BJ (cell line): ENCODE measurements around the gene LCAT. TPM values are rescaled to one million over a fixed set of nuclear protein-coding genes. Genes with fewer than 3 reads are reported as not detected.

ENCODE experiments used
- CTCF ChIA-PET: fragments of 350-600 bp; formaldehyde crosslinking; extraction: SDS; loops from one replicate; lab custom pipeline; 2021; ENCODE audit warnings: antibody characterized with exemption, inconsistent platforms; lab: Yijun Ruan, JAX
- POLR2A ChIA-PET: fragments of 300-600 bp; sonication (Branson Sonifier 250); formaldehyde crosslinking; extraction: SDS; loops from one replicate; lab custom pipeline; 2021; ENCODE audit warnings: antibody characterized with exemption; lab: Charles Lee
- DNase-seq: peaks from one replicate; pipeline ENCODE4 v3.0.0-alpha.2; 2011; ENCODE audit warnings: low read depth
- H3K27me3 ChIP-seq: 2 replicates; pipeline ENCODE4 v1.6.0; 2011; ENCODE audit warnings: low read length; ENCODE audit not compliant: control insufficient read depth, insufficient read depth
- H3K36me3 ChIP-seq: 2 replicates; pipeline ENCODE4 v1.5.1; 2011; ENCODE audit warnings: low read length; ENCODE audit not compliant: control insufficient read depth, insufficient read depth
- H3K4me3 ChIP-seq: 2 replicates; pipeline ENCODE4 v1.5.1; 2011; ENCODE audit warnings: low read depth, mild to moderate bottlenecking, control low read depth, low read length
- CTCF ChIP-seq: IDR thresholded peaks from 2 replicates; pipeline ENCODE4 v1.5.1; 2011; ENCODE audit warnings: low read depth, mild to moderate bottlenecking, control low read depth, inconsistent platforms, low read length, moderate library complexity; ENCODE audit not compliant: insufficient read depth
- polyA plus RNA-seq: library from polyadenylated mRNA; depleted of rRNA; stranded (reverse); fragments of >200 nt; gene quantifications from 2 replicates; pipeline ENCODE4 v1.2.3, GENCODE V29; 2011

LCAT gene
- polyA plus RNA-seq, 1 experiment = 13.6 TPM

- no peak for TF ChIP-seq CTCF
- POLR2A ChIA-PET = no interaction called here
- no peak overlapping the region for H3K4me3 ChIP-seq
- CTCF ChIA-PET = interaction anchor here (0.6 to 2.1 kb wide), 2 partner anchors 12 to 25 kb away, joined by 3 to 16 read pairs; no protein-coding TSS in a partner anchor
- H3K36me3 ChIP-seq = peaks cover 61% of the 10 kb centered on the region
- DNase-seq = no peak
- H3K27me3 ChIP-seq = no peaks in the 10 kb centered on the region
Measured at GRCh38 chr16:67953641-67954375, 9.9 kb upstream of the LCAT start.

- ChIA-PET POLR2A (interaction anchor here (0.6 kb wide), 1 partner anchor 742 kb away, joined by 3 read pairs; no protein-coding TSS in a partner anchor), CTCF (interaction anchor here (1.5 kb wide), 1 partner anchor 9 kb away, joined by 4 read pairs; no protein-coding TSS in a partner anchor)
- Histone ChIP-seq H3K4me3 (no peak overlapping the region), H3K36me3 (peaks cover 71% of the 10 kb centered on the region), H3K27me3 (no peaks in the 10 kb centered on the region)
- no peak for DNase-seq
- no peak for TF ChIP-seq CTCF
Measured at GRCh38 chr16:67951485-67951884, 7.6 kb upstream of the LCAT start.

- DNase-seq = no peak
- CTCF ChIA-PET = interaction anchor here (1.1 kb wide), 1 partner anchor 10 kb away, joined by 3 read pairs; no protein-coding TSS in a partner anchor
- POLR2A ChIA-PET = no interaction called here
- Histone ChIP-seq H3K36me3 (peaks cover 76% of the 10 kb centered on the region), H3K27me3 (no peaks in the 10 kb centered on the region), H3K4me3 (no peak overlapping the region)
- TF ChIP-seq CTCF = no peak
Measured at GRCh38 chr16:67950335-67950843, 6.5 kb upstream of the LCAT start.

- ChIA-PET POLR2A (no interaction called here), CTCF (interaction anchor here (0.9 to 1.1 kb wide), 2 partner anchors 10 to 21 kb away, joined by 3 read pairs; no protein-coding TSS in a partner anchor)
- no peak for DNase-seq
- Histone ChIP-seq H3K4me3 (no peak overlapping the region), H3K36me3 (peaks cover 76% of the 10 kb centered on the region), H3K27me3 (no peaks in the 10 kb centered on the region)
- TF ChIP-seq CTCF = no peak
Measured at GRCh38 chr16:67949645-67950044, 5.7 kb upstream of the LCAT start.

GRCh38 chr16:67948015-67948414 lies 4.1 kb upstream of the LCAT start:
- peaks cover 79% of the 10 kb centered on the region for H3K36me3 ChIP-seq
- TF ChIP-seq CTCF = no peak
- H3K27me3 ChIP-seq = no peaks in the 10 kb centered on the region
- ChIA-PET POLR2A (interaction anchor here (0.6 kb wide), 1 partner anchor 10 kb away, joined by 3 read pairs; no protein-coding TSS in a partner anchor), CTCF (interaction anchor here (1.0 kb wide), 1 partner anchor 19 kb away, joined by 3 read pairs; no protein-coding TSS in a partner anchor)
- no peak overlapping the region for H3K4me3 ChIP-seq
- DNase-seq = no peak
